Stimulated activated CD4-positive, alpha-beta T cell treated with anti-CD3 and anti-CD28 coated beads, Interleukin-2, amount 100 ng/mL, for 4 hours (primary cell): Measurements from ENCODE around the gene AKT3.

ENCODE experiments used
- DNase-seq: peaks from one replicate; pipeline ENCODE4 v3.0.0-alpha.2; 2020; ENCODE audit warnings: low read depth

AKT3 gene

GRCh38 chr1:243507001-243507671, 342.9 kb downstream of the AKT3 start:
- no peak for DNase-seq

- no peak for DNase-seq
Observed at GRCh38 chr1:243505986-243506689, 343.9 kb downstream of the AKT3 start.

GRCh38 chr1:243503155-243503554, 346.9 kb downstream of the AKT3 start:
- DNase-seq: no peak

GRCh38 chr1:243501002-243501401, 349.0 kb downstream of the AKT3 start:
- DNase-seq: no peak

- DNase-seq: no peak
Observed at GRCh38 chr1:243500512-243500911, 349.5 kb downstream of the AKT3 start.

GRCh38 chr1:243499711-243500110, 350.3 kb downstream of the AKT3 start:
- DNase-seq: no peak

- DNase-seq: no peak
Observed at GRCh38 chr1:243499248-243499647, 350.8 kb downstream of the AKT3 start.

GRCh38 chr1:243497939-243498681, 351.9 kb downstream of the AKT3 start:
- DNase-seq: no peak

GRCh38 chr1:243496806-243497205, 353.2 kb downstream of the AKT3 start:
- DNase-seq: no peak

GRCh38 chr1:243496187-243496646, 353.8 kb downstream of the AKT3 start:
- DNase-seq: no peak

GRCh38 chr1:243495442-243496186, 354.4 kb downstream of the AKT3 start:
- DNase-seq: no peak

- DNase-seq: no peak
Observed at GRCh38 chr1:243494741-243495431, 355.2 kb downstream of the AKT3 start.

GRCh38 chr1:243493156-243494129, 356.6 kb downstream of the AKT3 start:
- DNase-seq: no peak

GRCh38 chr1:243490748-243491686, 359.0 kb downstream of the AKT3 start:
- DNase-seq: no peak

- DNase-seq: no peak
Observed at GRCh38 chr1:243489681-243490546, 360.1 kb downstream of the AKT3 start.

- no peak for DNase-seq
Observed at GRCh38 chr1:243489158-243489527, 360.9 kb downstream of the AKT3 start.

GRCh38 chr1:243488459-243489157, 361.4 kb downstream of the AKT3 start:
- no peak for DNase-seq
